Smooth muscle cell (in vitro differentiated cells): ENCODE data around the gene FLNB. TPM values are rescaled to one million over a fixed set of nuclear protein-coding genes. Genes with fewer than 3 reads are reported as not detected.

Experiments used
- DNase-seq: peaks from one replicate; lab custom pipeline; 2025; ENCODE audit not compliant: unreplicated experiment; lab: John Stamatoyannopoulos, UW
- H2AFZ ChIP-seq: fragments of 200-600 bp; sonication (generic); 2 replicates; pipeline ENCODE4 v1.6.0; 2016; ENCODE audit warnings: antibody characterized with exemption, low read depth, mild to moderate bottlenecking
- H3F3A ChIP-seq: fragments of 200-600 bp; sonication (generic); 2 replicates; pipeline ENCODE4 v1.6.0; 2017; ENCODE audit warnings: antibody characterized with exemption, low read depth
- H3K27ac ChIP-seq: fragments of 200-600 bp; sonication (generic); 2 replicates; pipeline ENCODE4 v1.5.1; 2016; ENCODE audit warnings: low read depth, mild to moderate bottlenecking
- H3K27me3 ChIP-seq: fragments of 200-600 bp; sonication (generic); 2 replicates; pipeline ENCODE4 v1.6.1; 2016; ENCODE audit warnings: low read depth, mild to moderate bottlenecking
- H3K36me3 ChIP-seq: fragments of 200-600 bp; sonication (generic); 2 replicates; pipeline ENCODE4 v1.5.1; 2016; ENCODE audit warnings: low read depth
- H3K4me1 ChIP-seq: fragments of 200-600 bp; sonication (generic); 2 replicates; pipeline ENCODE4 v1.5.1; 2016; ENCODE audit warnings: low read depth
- H3K4me2 ChIP-seq: fragments of 200-600 bp; sonication (generic); 2 replicates; pipeline ENCODE4 v1.6.0; 2016; ENCODE audit warnings: mild to moderate bottlenecking
- H3K4me3 ChIP-seq: fragments of 200-600 bp; sonication (generic); 2 replicates; pipeline ENCODE4 v1.5.1; 2016; ENCODE audit warnings: mild to moderate bottlenecking
- H3K79me2 ChIP-seq: fragments of 200-600 bp; sonication (generic); 2 replicates; pipeline ENCODE4 v1.6.0; 2016; ENCODE audit warnings: low read depth, mild to moderate bottlenecking
- H3K9ac ChIP-seq: fragments of 200-600 bp; sonication (generic); 2 replicates; pipeline ENCODE4 v1.6.0; 2016; ENCODE audit warnings: low read depth
- H3K9me3 ChIP-seq: fragments of 200-600 bp; sonication (generic); replicated peaks from 2 replicates; pipeline ENCODE4 v1.5.1; 2016; ENCODE audit warnings: low read depth
- H4K20me1 ChIP-seq: fragments of 200-600 bp; sonication (generic); 2 replicates; pipeline ENCODE4 v1.6.0; 2016; ENCODE audit warnings: low read depth
- WGBS: methylation state at CpG from one replicate; pipeline ENCODE4 v1.1.7; 2016; ENCODE audit warnings: low lambda C conversion rate; 5-methylcytosine and 5-hydroxymethylcytosine counted together
- polyA plus RNA-seq: library from polyadenylated mRNA; unstranded; fragments of >200 nt; fragmentation: Nextera tagmentation; extraction: Ambion mirVana; gene quantifications from 2 replicates; pipeline ENCODE4 v1.2.1, GENCODE V29; 2016
- total RNA-seq: library from RNA; depleted of rRNA; stranded (reverse); fragments of >200 nt; gene quantifications from 2 replicates; pipeline ENCODE4 v1.2.3, GENCODE V29; 2014
- TF ChIP-seq, protein P1 (sequence below): fragments of 200-600 bp; sonication (generic); IDR thresholded peaks from 2 replicates; pipeline ENCODE4 v1.5.1; 2017; ENCODE audit warnings: borderline replicate concordance, mild to moderate bottlenecking, antibody characterized with exemption; ENCODE audit not compliant: insufficient read depth, poor library complexity, severe bottlenecking

FLNB gene
- total and polyA plus RNA-seq, 2 experiments from 2014 or later: 52.7 to 145 TPM

DNA sequence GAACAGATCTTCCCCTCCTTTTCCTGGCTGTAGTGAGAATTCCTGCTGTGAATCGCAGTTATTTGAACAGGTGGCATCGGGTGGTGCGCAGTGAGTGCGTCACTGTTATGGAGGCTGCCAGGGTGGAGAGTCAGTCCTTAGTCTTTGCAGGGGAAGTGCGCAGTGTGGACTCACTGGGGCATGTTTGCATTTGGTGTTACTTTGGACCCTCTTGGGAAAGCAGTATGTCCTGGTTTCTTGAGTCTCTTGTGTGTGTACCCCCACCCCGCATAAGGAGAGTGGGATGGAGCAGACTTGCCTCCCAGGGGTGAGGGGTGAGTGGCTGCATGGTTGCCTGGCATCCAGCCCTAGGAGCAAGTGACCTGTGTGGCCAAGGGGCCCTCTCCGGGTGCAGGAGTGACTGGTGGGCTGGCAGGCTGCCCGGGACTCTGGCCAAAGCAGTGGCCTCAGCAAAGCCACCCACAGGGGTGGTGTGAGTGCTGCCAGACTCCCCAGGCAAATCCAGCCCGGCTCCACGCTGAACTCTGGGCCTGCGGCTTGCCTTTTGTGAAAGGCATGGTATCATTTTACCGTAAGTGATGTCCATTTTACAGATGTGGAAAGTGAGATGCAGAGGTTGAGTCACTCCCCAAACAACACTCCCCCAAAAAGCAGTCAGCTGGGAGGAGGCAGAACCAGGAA, 156.1 kb downstream of the FLNB start:
- Histone ChIP-seq H3K4me3 (no peak overlapping the region), H3K9ac (no peak overlapping the region), H4K20me1 (peaks cover 26% of the 10 kb centered on the region), H3F3A (peaks cover 16% of the 10 kb centered on the region), H3K36me3 (peaks cover 9% of the 10 kb centered on the region), H3K4me1 (peaks cover 6% of the 10 kb centered on the region), H2AFZ (no peak overlapping the region), H3K4me2 (no peak overlapping the region), H3K9me3 (no peaks in the 10 kb centered on the region), H3K27me3 (no peaks in the 10 kb centered on the region), H3K79me2 (no peaks in the 10 kb centered on the region), H3K27ac (no peak overlapping the region)
- no peak for DNase-seq
- TF ChIP-seq, protein P1, sequence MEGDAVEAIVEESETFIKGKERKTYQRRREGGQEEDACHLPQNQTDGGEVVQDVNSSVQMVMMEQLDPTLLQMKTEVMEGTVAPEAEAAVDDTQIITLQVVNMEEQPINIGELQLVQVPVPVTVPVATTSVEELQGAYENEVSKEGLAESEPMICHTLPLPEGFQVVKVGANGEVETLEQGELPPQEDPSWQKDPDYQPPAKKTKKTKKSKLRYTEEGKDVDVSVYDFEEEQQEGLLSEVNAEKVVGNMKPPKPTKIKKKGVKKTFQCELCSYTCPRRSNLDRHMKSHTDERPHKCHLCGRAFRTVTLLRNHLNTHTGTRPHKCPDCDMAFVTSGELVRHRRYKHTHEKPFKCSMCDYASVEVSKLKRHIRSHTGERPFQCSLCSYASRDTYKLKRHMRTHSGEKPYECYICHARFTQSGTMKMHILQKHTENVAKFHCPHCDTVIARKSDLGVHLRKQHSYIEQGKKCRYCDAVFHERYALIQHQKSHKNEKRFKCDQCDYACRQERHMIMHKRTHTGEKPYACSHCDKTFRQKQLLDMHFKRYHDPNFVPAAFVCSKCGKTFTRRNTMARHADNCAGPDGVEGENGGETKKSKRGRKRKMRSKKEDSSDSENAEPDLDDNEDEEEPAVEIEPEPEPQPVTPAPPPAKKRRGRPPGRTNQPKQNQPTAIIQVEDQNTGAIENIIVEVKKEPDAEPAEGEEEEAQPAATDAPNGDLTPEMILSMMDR: no peak
- WGBS: 93% methylated on average over 12 of the region's 12 CpGs

DNA sequence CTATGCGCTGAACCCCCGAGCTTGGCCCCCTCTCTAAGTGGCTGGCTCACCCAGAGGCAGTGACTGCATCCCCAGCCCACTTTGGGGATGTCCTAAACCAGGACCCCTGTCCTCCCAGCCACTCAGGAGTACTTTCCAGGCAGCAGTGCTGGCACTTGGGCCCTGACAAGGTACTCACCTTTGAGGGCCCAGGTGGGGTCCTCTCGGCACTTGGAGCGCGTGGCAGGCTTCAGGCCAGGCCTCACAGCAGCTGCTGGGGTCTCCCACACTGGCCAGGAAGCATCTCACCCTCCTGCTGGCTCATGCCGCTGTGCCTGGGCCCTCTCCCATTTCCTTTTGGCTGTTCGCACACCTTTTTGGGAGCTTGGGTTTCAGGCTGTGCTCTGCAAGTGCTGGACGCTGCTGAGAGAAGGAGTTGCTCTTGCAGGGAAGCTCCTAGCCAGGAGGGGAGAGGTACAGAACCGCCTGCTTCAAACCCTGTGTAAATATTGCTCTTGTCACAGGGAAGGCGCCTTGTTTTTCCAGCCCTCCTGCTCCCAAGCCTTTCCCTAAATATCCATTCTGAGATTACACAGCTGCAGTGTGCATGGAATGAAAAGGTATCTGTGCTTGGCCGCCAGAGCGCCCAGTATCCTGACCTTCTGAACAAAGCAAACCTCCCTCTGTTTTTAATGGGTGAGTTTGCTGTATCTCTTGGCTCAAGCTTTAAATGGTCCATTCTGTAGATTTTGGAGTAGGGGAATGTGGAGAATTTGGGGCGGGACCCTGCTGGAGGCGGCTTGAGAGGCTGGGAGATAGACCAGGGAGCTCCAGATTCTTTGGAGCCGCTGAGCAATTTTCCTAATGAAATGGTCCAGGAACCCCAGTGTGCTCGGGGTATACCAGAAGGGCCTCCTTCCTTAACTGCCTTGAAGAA, 156.9 kb downstream of the FLNB start:
- WGBS: 77% methylated on average over 16 of the region's 16 CpGs
- no peaks in the 10 kb centered on the region for H3K79me2 ChIP-seq

DNA sequence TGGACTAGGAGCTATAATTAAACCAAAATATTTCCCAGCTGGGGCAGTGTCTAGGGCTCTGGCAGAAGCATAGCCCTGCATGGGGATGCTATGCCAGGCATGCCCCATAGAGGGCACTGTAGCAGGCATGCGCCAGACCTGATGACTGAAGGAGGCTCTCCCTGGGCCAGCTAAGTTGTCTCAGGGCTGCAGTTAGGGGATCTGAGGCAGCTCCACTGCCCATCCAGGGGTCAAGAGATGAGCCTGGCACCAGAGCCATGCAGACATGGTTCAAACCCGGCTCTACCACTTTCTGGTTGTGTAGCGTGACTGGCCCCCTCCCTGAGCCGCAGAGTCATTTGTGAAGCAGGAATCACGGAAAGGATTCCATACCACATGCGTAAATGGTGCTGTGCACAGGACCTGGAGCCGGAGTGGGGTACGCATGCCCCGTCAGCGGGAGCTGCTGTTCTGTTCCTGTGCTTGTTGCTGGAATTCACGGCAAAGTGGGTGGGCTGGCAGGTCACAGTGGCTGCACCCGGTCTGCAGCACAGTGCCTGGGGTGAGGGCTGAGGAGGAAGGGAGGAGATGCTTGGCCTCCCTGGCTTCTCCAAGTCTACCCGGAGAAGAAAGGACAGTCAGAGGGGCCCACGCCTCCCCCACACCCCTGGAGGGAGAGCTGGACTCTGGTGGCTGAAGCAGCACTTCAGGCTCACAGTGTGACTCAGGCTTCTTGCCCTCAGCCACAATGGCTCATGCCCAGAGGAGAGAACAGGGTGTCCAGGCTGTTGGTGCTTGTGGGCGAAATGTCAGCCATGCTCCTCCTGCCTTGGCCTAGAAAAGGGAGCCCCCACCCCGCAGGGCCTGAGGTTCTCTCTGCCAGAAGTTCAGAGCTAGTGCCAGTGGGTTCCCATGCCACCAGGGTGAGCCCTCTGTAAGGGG, 159.5 kb downstream of the FLNB start:
- Histone ChIP-seq H3K27ac (no peak overlapping the region), H4K20me1 (peaks cover 26% of the 10 kb centered on the region), H3K27me3 (no peaks in the 10 kb centered on the region), H3F3A (peaks cover 13% of the 10 kb centered on the region), H3K9ac (no peak overlapping the region), H3K36me3 (peaks cover 16% of the 10 kb centered on the region), H3K9me3 (no peaks in the 10 kb centered on the region), H3K79me2 (no peaks in the 10 kb centered on the region), H2AFZ (no peak overlapping the region), H3K4me1 (peaks cover 6% of the 10 kb centered on the region), H3K4me3 (no peak overlapping the region), H3K4me2 (no peak overlapping the region)
- TF ChIP-seq, protein P1: peak; percentile 88
- whole genome bisulfite sequencing: 91% methylated on average over 16 of the region's 16 CpGs
- DNase-seq: peak; percentile 6

More for the DNA sequence above, 156.9 kb downstream of the FLNB start:
- no peak overlapping the region for H3K27ac ChIP-seq
- H3K4me2 ChIP-seq: no peak overlapping the region
- no peaks in the 10 kb centered on the region for H3K27me3 ChIP-seq
- peaks cover 6% of the 10 kb centered on the region for H3K4me1 ChIP-seq
- H3K36me3 ChIP-seq: peaks cover 12% of the 10 kb centered on the region
- H3K9ac ChIP-seq: no peak overlapping the region
- DNase-seq: no peak
- TF ChIP-seq, protein P1: no peak
- H4K20me1 ChIP-seq: peaks cover 26% of the 10 kb centered on the region
- H3F3A ChIP-seq: peaks cover 16% of the 10 kb centered on the region
- no peaks in the 10 kb centered on the region for H3K9me3 ChIP-seq
- H3K4me3 ChIP-seq: no peak overlapping the region
- no peak overlapping the region for H2AFZ ChIP-seq
